GM15510 (cell line): ENCODE measurements around the gene CDH8.

Experiments used
- POLR2A ChIP-seq: IDR thresholded peaks from 3 replicates; pipeline ENCODE4 v1.6.1; 2011; ENCODE audit warnings: borderline replicate concordance; ENCODE audit not compliant: insufficient read length; ENCODE audit errors: extremely low read depth

Gene CDH8

GRCh38 chr16:61923629-61924028, 112.6 kb downstream of the CDH8 start:
- TF ChIP-seq POLR2A = no peak

GRCh38 chr16:61921373-61921772, 114.9 kb downstream of the CDH8 start:
- no peak for TF ChIP-seq POLR2A

GRCh38 chr16:61915569-61915968, 120.7 kb downstream of the CDH8 start:
- no peak for TF ChIP-seq POLR2A

DNA sequence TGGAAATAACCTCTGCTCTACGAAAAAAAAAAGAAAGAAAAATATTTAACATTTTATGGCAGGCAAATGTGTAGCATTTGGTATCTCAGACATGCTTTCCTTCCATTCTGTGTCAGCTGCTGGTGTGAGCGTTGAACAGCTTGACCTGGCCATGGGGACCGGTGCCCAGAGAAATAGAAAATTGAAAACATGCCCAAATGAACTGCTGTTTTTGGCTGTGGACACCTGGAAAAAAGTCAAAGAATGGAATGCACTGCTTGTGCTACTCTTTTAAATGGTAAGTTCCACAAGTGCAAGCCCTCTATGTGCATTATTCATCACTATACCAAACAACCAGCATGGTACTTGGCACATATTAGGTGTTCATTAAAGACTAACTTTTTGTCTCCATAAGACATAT, 127.2 kb downstream of the CDH8 start:
- no peak for TF ChIP-seq POLR2A

DNA sequence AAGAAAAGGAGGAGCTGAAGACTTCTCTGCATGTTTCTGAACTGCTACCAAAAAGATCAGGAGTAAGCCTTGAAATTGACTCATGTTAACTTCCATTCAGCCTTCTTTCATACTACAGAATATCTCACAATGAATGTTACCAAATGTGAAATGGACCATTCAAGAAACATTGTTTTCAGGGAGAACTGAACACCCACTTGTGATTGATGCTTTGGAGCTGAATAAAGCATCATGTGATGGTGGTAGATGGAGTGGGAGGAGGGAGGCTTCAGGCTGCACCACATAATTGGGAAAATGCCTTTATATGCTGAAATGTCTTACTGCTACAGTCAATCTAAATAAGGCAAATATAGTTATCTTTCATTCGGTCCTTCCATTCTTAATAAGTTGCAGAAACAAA, 127.8 kb downstream of the CDH8 start:
- TF ChIP-seq POLR2A = no peak

DNA sequence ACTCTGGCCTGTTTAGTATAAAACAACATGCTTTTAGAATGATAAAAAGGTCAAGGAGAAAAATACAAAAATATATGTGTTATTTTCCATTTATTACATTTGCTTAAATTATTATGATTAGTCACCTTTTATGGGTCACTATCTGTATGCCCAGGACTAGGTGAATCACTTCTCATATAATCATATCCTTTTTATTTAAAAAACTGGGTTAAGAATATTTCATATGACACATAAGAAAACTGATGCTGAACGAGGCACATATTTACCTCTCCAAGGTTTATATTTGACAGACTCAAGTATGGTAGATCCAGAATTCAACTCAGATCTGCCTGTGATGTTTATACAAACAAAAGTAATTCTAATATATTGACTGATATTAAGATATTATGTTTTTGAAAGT, 134.5 kb downstream of the CDH8 start:
- TF ChIP-seq POLR2A = no peak

- TF ChIP-seq POLR2A = no peak
Observed at GRCh38 chr16:61900482-61900881, 135.8 kb downstream of the CDH8 start.

DNA sequence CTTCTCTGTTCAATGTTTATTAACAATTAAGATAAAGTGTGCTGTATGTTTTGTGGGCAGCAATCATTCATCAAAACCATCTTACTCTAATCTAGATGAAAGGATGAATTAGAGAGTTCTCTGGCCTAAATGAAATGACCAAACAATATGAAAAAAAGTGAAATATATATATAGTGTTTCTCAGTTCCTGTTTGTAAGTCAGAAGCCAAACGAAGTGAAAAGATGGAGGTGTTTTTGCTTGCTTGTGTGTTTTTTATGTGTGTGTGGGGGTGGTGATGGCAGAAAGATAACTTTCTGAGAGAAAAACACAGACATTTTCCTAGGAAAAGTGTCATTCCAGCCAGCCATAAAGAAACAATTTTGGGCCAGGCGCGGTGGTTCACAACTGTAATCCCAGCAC, 138.6 kb downstream of the CDH8 start:
- no peak for TF ChIP-seq POLR2A

GRCh38 chr16:61892531-61892930, 143.7 kb downstream of the CDH8 start:
- TF ChIP-seq POLR2A = no peak

DNA sequence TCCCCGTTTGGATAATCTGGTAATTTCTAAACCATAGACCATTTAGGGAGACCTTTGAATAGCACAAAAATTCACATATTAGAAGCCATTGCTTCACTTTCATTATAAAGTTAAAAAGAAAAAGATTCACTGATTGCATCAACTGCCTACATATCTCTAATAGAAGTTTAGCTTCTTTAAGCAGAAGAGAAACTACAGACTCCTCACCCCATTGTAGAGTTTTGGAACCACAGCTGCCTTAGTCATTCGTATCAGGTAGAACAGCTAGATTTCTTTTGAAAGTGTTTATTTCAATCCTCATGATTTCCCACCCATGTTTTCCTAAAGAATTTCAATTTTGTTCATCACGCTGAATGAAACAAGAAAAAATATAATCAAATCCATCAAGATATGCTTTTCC, 144.8 kb downstream of the CDH8 start:
- no peak for TF ChIP-seq POLR2A

- TF ChIP-seq POLR2A = no peak
Observed at GRCh38 chr16:61890386-61890785, 145.9 kb downstream of the CDH8 start.

DNA sequence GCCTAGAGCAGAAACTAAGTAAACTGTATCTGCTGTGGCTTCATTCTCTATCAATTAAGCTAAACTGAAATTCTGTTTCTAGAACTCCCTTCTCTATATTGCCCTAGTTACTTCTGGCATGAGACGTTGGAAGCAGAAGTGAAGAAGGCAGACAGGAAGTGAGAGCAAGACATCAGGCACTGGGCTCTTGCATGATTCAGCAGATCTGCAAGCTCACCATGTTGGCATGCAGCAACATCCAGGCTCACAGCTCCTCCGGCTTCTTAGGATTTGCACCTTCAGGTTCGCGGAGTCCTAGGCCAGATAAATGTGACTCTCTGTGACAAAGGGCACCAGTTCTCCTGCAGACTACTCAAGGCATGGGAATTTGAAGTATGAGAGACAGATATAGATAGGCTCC, 148.3 kb downstream of the CDH8 start:
- no peak for TF ChIP-seq POLR2A

DNA sequence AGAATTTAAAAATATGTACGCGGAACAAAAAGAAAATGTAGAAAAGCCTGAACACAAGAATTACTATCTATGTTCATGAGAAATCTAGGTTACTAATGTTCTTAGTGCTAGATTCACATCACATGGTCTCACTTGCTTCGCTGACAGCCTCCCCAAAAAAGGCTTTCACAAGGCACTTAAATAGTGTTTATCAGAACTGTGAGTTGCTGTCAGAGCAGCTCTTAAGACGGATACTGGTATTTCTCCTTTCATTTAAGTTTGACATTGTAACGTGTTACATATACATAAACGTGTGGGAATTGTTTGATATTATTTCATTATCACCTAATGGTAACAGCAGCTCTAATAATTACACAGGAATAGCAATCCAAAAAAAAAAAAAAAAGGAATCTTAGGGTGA, 150.9 kb downstream of the CDH8 start:
- TF ChIP-seq POLR2A = no peak

DNA sequence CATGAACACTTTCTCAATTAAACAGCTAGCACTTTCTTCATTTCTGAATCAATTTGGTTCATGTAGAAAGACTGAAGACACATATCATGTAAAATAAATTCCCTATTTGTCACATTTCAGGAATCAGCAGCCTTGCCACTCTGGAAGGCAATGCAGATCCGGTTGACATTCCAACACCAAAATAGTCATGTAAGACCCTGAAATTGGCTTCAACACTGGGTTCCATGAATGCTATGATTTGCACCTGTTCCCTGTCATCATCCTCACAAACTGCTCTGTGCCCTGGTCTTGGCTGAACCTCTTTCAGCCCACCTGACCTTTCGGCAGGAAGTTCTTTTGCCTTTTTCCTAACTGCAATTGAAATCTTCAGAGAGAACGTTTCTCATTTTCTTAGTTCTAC, 156.9 kb downstream of the CDH8 start:
- no peak for TF ChIP-seq POLR2A

GRCh38 chr16:61877436-61877835, 158.8 kb downstream of the CDH8 start:
- TF ChIP-seq POLR2A = no peak

DNA sequence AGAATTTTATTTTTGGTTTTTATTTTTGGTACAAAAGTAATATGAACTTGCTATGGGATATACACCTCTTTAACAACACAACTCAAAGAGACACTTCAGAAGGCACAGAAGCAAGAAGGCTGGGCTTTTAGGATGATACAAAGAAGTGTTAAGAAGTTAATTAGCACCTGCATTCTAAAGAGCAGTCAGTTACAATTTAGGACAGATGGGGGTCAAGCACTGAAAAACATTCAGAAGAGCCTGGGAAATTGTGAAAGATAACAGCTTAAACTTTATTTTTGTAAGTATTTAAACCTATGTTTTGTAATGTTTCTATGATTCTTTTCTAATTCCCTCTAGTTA, 163.5 kb downstream of the CDH8 start:
- TF ChIP-seq POLR2A = no peak

DNA sequence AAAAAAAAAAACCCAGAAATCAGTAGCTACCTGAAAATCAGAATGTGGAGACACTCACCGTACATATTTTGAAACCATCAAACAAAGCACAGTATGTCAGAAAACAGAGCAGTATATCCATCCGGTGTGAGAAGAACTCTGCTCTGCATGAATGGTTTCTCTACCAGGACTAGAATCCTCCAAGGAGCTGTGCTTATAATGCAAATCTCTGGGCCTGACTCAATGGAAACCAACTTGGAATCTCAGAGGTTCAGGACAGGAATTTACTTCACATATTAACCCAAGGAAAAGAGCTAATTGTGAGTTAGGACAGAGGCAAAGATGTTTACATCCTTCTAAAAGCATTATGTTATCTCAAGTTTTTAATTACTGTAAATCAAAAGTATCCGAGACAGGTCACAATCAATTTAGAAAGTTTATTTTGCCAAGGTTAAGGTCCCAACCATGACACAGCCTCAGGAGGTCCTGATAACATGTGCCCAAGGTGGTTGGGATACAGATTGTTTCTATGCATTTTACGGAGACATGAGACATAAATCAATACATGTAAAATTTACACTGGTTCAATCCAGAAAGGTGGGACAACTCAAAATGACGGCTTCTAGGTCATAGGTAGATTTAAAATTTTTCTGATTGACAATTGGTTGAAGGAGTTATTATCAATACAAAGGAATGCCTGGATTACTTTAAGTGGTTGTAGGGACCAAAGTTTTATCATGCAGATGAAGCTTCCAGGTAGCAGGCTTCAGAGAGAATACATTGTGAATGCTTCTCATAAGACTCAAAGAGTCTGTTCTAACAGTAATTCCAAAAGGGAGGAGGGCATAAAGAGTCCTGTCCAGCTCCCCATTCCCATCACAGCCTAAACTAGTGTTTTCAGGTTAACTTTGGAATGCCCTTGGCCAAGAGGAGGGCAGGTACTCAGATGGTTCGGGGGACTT, 164.1 kb downstream of the CDH8 start:
- no peak for TF ChIP-seq POLR2A

- no peak for TF ChIP-seq POLR2A
Observed at GRCh38 chr16:61862221-61863155, 173.8 kb downstream of the CDH8 start.
